ENCODE results near the gene AUTS2. TPM values are rescaled to one million over a fixed set of nuclear protein-coding genes. Genes with fewer than 3 reads are reported as not detected.
A peak's percentile ranks its signal among the peaks of the same experiment; 100 is the strongest.

AUTS2 gene
- total and polyA plus RNA-seq, 2 experiments from 2014 or later = 3.0 to 4.4 TPM

- Histone ChIP-seq H3K4me2 (ENCODE audit: unreplicated experiment) (no peak overlapping the region), H3K4me1 (ENCODE audit: insufficient read depth) (no peaks in the 10 kb centered on the region), H3K79me2 (ENCODE audit: insufficient read depth) (no peaks in the 10 kb centered on the region), H3K27me3 (replicated peaks; ENCODE audit: insufficient read depth) (no peaks in the 10 kb centered on the region), H3K27ac (no peak overlapping the region), H3K9me3 (ENCODE audit: low read depth) (no peaks in the 10 kb centered on the region), H4K20me1 (ENCODE audit: insufficient read depth) (no peaks in the 10 kb centered on the region), H3K9ac (no peak overlapping the region), H3K9me2 (ENCODE audit: insufficient read depth) (no peaks in the 10 kb centered on the region), H3F3A (ENCODE audit: insufficient read depth) (no peaks in the 10 kb centered on the region), H3K4me3 (no peak overlapping the region), H3K36me3 (ENCODE audit: low read depth) (no peaks in the 10 kb centered on the region), H2AFZ (no peak overlapping the region)
- peak; percentile 36 for DNase-seq
- in situ Hi-C loops (cut with MboI) = no loop called here
- TF ChIP-seq EZH2 (IDR thresholded peaks at IDR 0.05; ENCODE audit: insufficient read depth, poor library complexity, severe bottlenecking) (no peak), EZH2phosphoT487 (IDR thresholded peaks at IDR 0.05; ENCODE audit: insufficient read depth, low read depth) (no peak)
Observed at GRCh38 chr7:69748530-69748929, 150.3 kb downstream of the AUTS2 start.

GRCh38 chr7:69749372-69749979, 151.2 kb downstream of the AUTS2 start:
- DNase-seq = no peak
- Histone ChIP-seq H3K27ac (no peak overlapping the region), H3K36me3 (ENCODE audit: low read depth) (no peaks in the 10 kb centered on the region), H3K27me3 (replicated peaks; ENCODE audit: insufficient read depth) (no peaks in the 10 kb centered on the region), H3K4me3 (no peak overlapping the region), H3K9me2 (ENCODE audit: insufficient read depth) (no peaks in the 10 kb centered on the region), H2AFZ (no peak overlapping the region), H3K9ac (no peak overlapping the region), H3K9me3 (ENCODE audit: low read depth) (no peaks in the 10 kb centered on the region), H4K20me1 (ENCODE audit: insufficient read depth) (no peaks in the 10 kb centered on the region), H3K4me1 (ENCODE audit: insufficient read depth) (no peaks in the 10 kb centered on the region), H3K79me2 (ENCODE audit: insufficient read depth) (no peaks in the 10 kb centered on the region), H3K4me2 (ENCODE audit: unreplicated experiment) (no peak overlapping the region), H3F3A (ENCODE audit: insufficient read depth) (no peaks in the 10 kb centered on the region)
- 89 to 92% methylated on average over 7 of the region's 7 CpGs for WGBS, 2 experiments (ENCODE audit: low coverage in 1 of 2, low lambda C conversion rate in 2 of 2, missing lambda C conversion rate in 2 of 2)
- in situ Hi-C loops (cut with MboI) = no loop called here
- TF ChIP-seq EZH2 (IDR thresholded peaks at IDR 0.05; ENCODE audit: insufficient read depth, poor library complexity, severe bottlenecking) = no peak
- TF ChIP-seq EZH2phosphoT487 (IDR thresholded peaks at IDR 0.05; ENCODE audit: insufficient read depth, low read depth) = no peak

GRCh38 chr7:69749994-69750393, 151.7 kb downstream of the AUTS2 start:
- H3F3A ChIP-seq (ENCODE audit: insufficient read depth) = no peaks in the 10 kb centered on the region
- no peak overlapping the region for H3K4me3 ChIP-seq
- H3K36me3 ChIP-seq (ENCODE audit: low read depth) = no peaks in the 10 kb centered on the region
- no peaks in the 10 kb centered on the region for H3K9me3 ChIP-seq (ENCODE audit: low read depth)
- H3K4me2 ChIP-seq (ENCODE audit: unreplicated experiment) = no peak overlapping the region
- no peaks in the 10 kb centered on the region for H3K9me2 ChIP-seq (ENCODE audit: insufficient read depth)
- no peak for TF ChIP-seq EZH2phosphoT487 (IDR thresholded peaks at IDR 0.05; ENCODE audit: insufficient read depth, low read depth)
- TF ChIP-seq EZH2 (IDR thresholded peaks at IDR 0.05; ENCODE audit: insufficient read depth, poor library complexity, severe bottlenecking) = no peak
- H3K79me2 ChIP-seq (ENCODE audit: insufficient read depth) = no peaks in the 10 kb centered on the region
- no peaks in the 10 kb centered on the region for H3K4me1 ChIP-seq (ENCODE audit: insufficient read depth)
- no peak for DNase-seq
- H3K27me3 ChIP-seq (replicated peaks; ENCODE audit: insufficient read depth) = no peaks in the 10 kb centered on the region
- in situ Hi-C loops (cut with MboI) = no loop called here
- H2AFZ ChIP-seq = no peak overlapping the region
- WGBS, 2 experiments (ENCODE audit: low coverage in 1 of 2, low lambda C conversion rate in 2 of 2, missing lambda C conversion rate in 2 of 2) = 85 to 87% methylated on average over 4 of the region's 4 CpGs
- H4K20me1 ChIP-seq (ENCODE audit: insufficient read depth) = no peaks in the 10 kb centered on the region
- H3K9ac ChIP-seq = no peak overlapping the region
- no peak overlapping the region for H3K27ac ChIP-seq

GRCh38 chr7:69751026-69751425, 152.8 kb downstream of the AUTS2 start:
- TF ChIP-seq EZH2 (IDR thresholded peaks at IDR 0.05; ENCODE audit: insufficient read depth, poor library complexity, severe bottlenecking) (no peak), EZH2phosphoT487 (IDR thresholded peaks at IDR 0.05; ENCODE audit: insufficient read depth, low read depth) (no peak)
- H3K36me3 ChIP-seq (ENCODE audit: low read depth) = no peaks in the 10 kb centered on the region
- no peaks in the 10 kb centered on the region for H4K20me1 ChIP-seq (ENCODE audit: insufficient read depth)
- no peak overlapping the region for H3K9ac ChIP-seq
- H3K27ac ChIP-seq = no peak overlapping the region
- no peak for DNase-seq
- no peak overlapping the region for H2AFZ ChIP-seq
- H3K4me1 ChIP-seq (ENCODE audit: insufficient read depth) = no peaks in the 10 kb centered on the region
- in situ Hi-C loops (cut with MboI) = no loop called here
- no peaks in the 10 kb centered on the region for H3K79me2 ChIP-seq (ENCODE audit: insufficient read depth)
- 14 to 23% methylated on average over 1 of the region's 1 CpG for WGBS, 2 experiments (ENCODE audit: low coverage in 1 of 2, low lambda C conversion rate in 2 of 2, missing lambda C conversion rate in 2 of 2)
- no peak overlapping the region for H3K4me2 ChIP-seq (ENCODE audit: unreplicated experiment)
- no peaks in the 10 kb centered on the region for H3K27me3 ChIP-seq (replicated peaks; ENCODE audit: insufficient read depth)
- H3F3A ChIP-seq (ENCODE audit: insufficient read depth) = no peaks in the 10 kb centered on the region
- no peaks in the 10 kb centered on the region for H3K9me3 ChIP-seq (ENCODE audit: low read depth)
- no peak overlapping the region for H3K4me3 ChIP-seq
- H3K9me2 ChIP-seq (ENCODE audit: insufficient read depth) = no peaks in the 10 kb centered on the region

- Histone ChIP-seq H3K27ac (no peak overlapping the region), H3K4me1 (ENCODE audit: insufficient read depth) (peaks cover 5% of the 10 kb centered on the region; the same call in 1 of the 2 replicates), H3K9me2 (ENCODE audit: insufficient read depth) (no peaks in the 10 kb centered on the region), H3K79me2 (ENCODE audit: insufficient read depth) (no peaks in the 10 kb centered on the region), H3K9me3 (ENCODE audit: low read depth) (no peaks in the 10 kb centered on the region), H3F3A (ENCODE audit: insufficient read depth) (no peaks in the 10 kb centered on the region), H3K36me3 (ENCODE audit: low read depth) (no peaks in the 10 kb centered on the region), H3K4me2 (ENCODE audit: unreplicated experiment) (no peak overlapping the region), H4K20me1 (ENCODE audit: insufficient read depth) (no peaks in the 10 kb centered on the region), H3K4me3 (no peak overlapping the region), H2AFZ (no peak overlapping the region), H3K9ac (no peak overlapping the region), H3K27me3 (replicated peaks; ENCODE audit: insufficient read depth) (no peaks in the 10 kb centered on the region)
- no peak for DNase-seq
- 24 to 25% methylated on average over 2 of the region's 2 CpGs for WGBS, 2 experiments (ENCODE audit: low coverage in 1 of 2, low lambda C conversion rate in 2 of 2, missing lambda C conversion rate in 2 of 2)
- no peak for TF ChIP-seq EZH2 (IDR thresholded peaks at IDR 0.05; ENCODE audit: insufficient read depth, poor library complexity, severe bottlenecking)
- TF ChIP-seq EZH2phosphoT487 (IDR thresholded peaks at IDR 0.05; ENCODE audit: insufficient read depth, low read depth) = no peak
- in situ Hi-C loops (cut with MboI) = no loop called here
Observed at GRCh38 chr7:69753981-69754380, 155.7 kb downstream of the AUTS2 start.

Data from GM23248 (cell line).